Measurements from ENCODE around the gene FBRSL1. TPM values are rescaled to one million over a fixed set of nuclear protein-coding genes. Genes with fewer than 3 reads are reported as not detected.

The FBRSL1 gene
- polyA plus RNA-seq, 1 of the 3 experiments (the other 2 are of a cell fraction): 5.5 TPM

DNA sequence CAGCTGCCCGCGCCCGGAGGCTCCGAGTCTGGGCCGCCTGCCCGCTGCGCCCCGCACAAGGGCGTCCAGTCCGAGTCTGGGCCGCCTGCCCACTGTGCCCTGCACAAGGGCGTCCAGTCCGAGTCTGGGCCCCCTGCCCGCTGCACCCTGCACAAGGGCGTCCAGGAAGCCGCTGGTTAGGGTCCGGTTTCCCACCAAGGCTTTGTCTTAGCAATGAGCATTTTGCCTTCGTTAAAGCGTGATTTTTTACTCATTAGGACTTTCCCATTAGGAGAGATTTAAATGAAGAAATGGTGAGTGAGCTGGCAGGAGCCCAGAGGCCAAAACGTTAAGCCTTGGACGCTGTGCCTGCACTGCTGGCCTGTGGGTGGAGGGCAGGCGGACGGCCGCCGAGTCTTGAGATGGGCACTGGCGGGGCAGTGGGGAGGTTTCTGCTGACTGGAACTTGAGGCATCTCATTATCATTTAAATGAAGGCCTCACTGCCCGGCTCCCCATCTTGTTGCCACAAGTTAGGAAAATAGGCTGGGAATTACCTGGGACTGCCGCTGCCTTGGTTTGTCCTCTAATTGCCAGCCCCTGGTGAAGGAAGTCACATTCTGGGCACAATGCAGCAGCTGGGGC, 36.0 kb downstream of the FBRSL1 start:
- Histone ChIP-seq H3K9me2 (no peaks in the 10 kb centered on the region), H3K27me3 (ENCODE audit: insufficient read depth) (no peaks in the 10 kb centered on the region), H3K27ac (ENCODE audit: low read depth in 2 of 2, low read length in 1 of 2) (no peak overlapping the region), H3F3A (replicated peaks; ENCODE audit: insufficient read depth) (no peaks in the 10 kb centered on the region), H3K4me3 (ENCODE audit: low read depth in 2 of 2, low read length in 1 of 2) (no peak overlapping the region), H3K4me1 (ENCODE audit: control insufficient read depth in 1 of 2, insufficient read depth in 2 of 2, low read depth in 1 of 2, low read length in 1 of 2) (no peaks in the 10 kb centered on the region; a peak in 1 of 4 replicates), H3K9me3 (no peaks in the 10 kb centered on the region), H4K20me1 (ENCODE audit: insufficient read depth) (peaks cover 33% of the 10 kb centered on the region), H3K4me2 (no peak overlapping the region), H3K9ac (no peak overlapping the region), H3K79me2 (ENCODE audit: insufficient read depth) (0 out of 2 replicates have a peak, but pooled peaks cover 6% of the 10 kb centered on the region), H2AFZ (ENCODE audit: low read depth) (no peak overlapping the region), H3K36me3 (replicated peaks in 1 of 2; ENCODE audit: control insufficient read depth in 1 of 2, insufficient read depth in 2 of 2, low read length in 1 of 2) (no peaks in the 10 kb centered on the region)
- 94% methylated on average over 10 of the region's 28 CpGs for WGBS (ENCODE audit: low lambda C conversion rate)
- TF ChIP-seq FOSL2 (IDR thresholded peaks at IDR 0.05; ENCODE audit: borderline replicate concordance, low read depth) (no peak), RXRA (IDR thresholded peaks at IDR 0.05; ENCODE audit: borderline replicate concordance, low read depth) (no peak), ELF1 (IDR thresholded peaks at IDR 0.05) (no peak), MEF2A (IDR thresholded peaks at IDR 0.05; ENCODE audit: borderline replicate concordance, low read depth) (no peak), EZH2phosphoT487 (IDR thresholded peaks at IDR 0.05; ENCODE audit: borderline replicate concordance, low read depth) (no peak), TCF12 (IDR thresholded peaks at IDR 0.05) (no peak), EP300 (IDR thresholded peaks at IDR 0.05; ENCODE audit: borderline replicate concordance in 1 of 2, low read depth in 1 of 2, low read length in 1 of 2) (no peak), GABPA (IDR thresholded peaks at IDR 0.05; ENCODE audit: low read depth) (no peak), YY1 (IDR thresholded peaks at IDR 0.05; ENCODE audit: low read depth) (no peak), NRF1 (IDR thresholded peaks at IDR 0.05; ENCODE audit: low read depth, low read length) (no peak)
- TF ChIP-seq, protein P1, sequence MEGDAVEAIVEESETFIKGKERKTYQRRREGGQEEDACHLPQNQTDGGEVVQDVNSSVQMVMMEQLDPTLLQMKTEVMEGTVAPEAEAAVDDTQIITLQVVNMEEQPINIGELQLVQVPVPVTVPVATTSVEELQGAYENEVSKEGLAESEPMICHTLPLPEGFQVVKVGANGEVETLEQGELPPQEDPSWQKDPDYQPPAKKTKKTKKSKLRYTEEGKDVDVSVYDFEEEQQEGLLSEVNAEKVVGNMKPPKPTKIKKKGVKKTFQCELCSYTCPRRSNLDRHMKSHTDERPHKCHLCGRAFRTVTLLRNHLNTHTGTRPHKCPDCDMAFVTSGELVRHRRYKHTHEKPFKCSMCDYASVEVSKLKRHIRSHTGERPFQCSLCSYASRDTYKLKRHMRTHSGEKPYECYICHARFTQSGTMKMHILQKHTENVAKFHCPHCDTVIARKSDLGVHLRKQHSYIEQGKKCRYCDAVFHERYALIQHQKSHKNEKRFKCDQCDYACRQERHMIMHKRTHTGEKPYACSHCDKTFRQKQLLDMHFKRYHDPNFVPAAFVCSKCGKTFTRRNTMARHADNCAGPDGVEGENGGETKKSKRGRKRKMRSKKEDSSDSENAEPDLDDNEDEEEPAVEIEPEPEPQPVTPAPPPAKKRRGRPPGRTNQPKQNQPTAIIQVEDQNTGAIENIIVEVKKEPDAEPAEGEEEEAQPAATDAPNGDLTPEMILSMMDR (IDR thresholded peaks at IDR 0.05): no peak
- TF ChIP-seq, protein P2, sequence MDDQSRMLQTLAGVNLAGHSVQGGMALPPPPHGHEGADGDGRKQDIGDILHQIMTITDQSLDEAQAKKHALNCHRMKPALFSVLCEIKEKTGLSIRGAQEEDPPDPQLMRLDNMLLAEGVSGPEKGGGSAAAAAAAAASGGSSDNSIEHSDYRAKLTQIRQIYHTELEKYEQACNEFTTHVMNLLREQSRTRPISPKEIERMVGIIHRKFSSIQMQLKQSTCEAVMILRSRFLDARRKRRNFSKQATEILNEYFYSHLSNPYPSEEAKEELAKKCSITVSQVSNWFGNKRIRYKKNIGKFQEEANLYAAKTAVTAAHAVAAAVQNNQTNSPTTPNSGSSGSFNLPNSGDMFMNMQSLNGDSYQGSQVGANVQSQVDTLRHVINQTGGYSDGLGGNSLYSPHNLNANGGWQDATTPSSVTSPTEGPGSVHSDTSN (IDR thresholded peaks at IDR 0.05): no peak
- TF ChIP-seq, protein P3, sequence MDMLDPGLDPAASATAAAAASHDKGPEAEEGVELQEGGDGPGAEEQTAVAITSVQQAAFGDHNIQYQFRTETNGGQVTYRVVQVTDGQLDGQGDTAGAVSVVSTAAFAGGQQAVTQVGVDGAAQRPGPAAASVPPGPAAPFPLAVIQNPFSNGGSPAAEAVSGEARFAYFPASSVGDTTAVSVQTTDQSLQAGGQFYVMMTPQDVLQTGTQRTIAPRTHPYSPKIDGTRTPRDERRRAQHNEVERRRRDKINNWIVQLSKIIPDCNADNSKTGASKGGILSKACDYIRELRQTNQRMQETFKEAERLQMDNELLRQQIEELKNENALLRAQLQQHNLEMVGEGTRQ (IDR thresholded peaks at IDR 0.05; ENCODE audit: borderline replicate concordance, low read depth, low read length): no peak
- DNase-seq: no peak
- CTCF ChIA-PET: interaction anchor here (1.0 to 12.4 kb wide), 3 partner anchors 11 to 116 kb away, joined by 3 to 149 read pairs (median 17); no protein-coding TSS in a partner anchor
- POLR2A ChIA-PET: no interaction called here

Data from SK-N-SH (cell line).